Measurements from ENCODE around the gene EEPD1.
"Not testable (repeated sequence)": the region's sequence is repeated elsewhere in the genome, so short reads cannot be mapped to it uniquely, and the experiment has no call there.

Gene EEPD1

DNA sequence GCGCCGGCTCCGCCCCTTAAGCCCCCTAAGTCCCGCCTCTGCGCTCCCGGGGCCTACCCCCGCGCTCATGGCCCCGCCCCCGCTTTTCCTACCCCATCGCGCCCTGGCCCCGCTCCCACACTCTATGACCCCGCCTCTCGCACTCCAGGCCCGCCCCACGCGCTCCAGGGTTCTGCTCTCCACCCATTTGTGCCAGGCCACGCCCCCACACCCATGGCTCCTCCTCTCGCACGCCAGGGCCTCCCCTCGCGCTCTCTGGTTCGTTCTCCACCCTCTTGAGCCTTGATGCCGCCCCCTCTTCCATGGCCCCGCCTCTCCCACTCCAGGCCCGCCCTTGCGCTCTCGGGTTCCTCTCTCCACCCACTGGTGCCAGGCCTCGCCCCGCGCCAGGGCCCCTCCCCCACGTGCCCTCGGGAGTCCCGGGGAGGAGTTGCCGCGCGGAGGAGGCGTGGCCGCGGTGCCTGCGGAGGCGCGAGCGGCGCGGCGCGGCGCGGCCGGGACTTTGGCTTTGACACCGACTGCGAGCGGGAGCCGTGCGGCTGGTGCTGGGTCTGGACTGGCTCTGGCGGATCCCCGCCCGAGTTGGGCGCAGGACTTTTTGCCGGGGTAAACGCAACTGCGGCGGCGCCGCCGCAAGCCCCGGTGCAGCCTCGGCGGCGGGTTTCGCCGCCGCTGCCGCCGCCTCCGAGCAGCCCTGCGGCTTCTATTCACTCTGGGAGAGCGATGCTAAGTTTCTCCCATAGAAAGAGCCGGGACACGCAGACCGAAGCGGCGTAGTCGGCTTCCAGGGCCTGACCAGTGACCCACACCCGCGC lies at the start of gene EEPD1:
EEPD1 (plus strand) TSS at position 499 of the 815 bp plus-strand sequence. CDS start 1,071 bp downstream, outside the sequence.
- in situ Hi-C loops (cut with MboI; ENCODE audit: low pct_unique_long_range_greater_than_20kb, low sequenced_read_pairs) = no loop called here
- peak; percentile 99 for DNase-seq

DNA sequence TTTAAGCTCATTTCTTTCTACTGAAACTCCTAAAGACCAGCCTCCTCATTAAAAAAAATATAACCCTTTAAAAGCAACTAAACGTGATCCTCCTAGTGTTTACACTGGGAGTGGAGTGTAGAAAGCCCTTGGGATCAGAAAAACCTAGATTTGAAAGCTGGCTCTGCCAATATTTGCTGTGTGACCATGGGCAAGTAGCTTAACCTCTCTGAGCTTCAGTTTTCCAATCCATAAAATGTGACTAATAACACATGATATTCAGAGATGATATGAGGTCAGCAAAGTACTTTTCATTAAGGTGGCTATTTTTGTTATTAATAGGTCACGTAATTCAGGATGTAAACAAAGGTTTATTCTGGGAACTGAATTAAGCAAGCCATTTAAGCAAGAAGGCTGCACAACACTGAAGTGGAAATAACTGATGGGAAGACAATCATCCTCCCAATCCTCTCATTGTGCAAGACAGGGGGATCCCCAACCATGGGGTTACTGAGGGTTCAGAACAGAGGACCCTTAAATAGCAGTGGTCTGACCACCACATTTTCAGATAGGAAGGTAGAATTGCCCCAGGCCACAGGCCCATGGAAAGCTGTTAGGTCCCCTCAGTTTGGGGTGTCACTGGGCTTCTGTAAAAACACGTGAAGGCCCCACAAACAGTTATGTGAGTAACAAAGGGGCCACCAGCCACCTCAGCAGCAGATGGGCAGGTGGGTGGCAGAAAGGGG lies 49.1 kb upstream of the EEPD1 start:
- in situ Hi-C loops (cut with MboI; ENCODE audit: low pct_unique_long_range_greater_than_20kb, low sequenced_read_pairs) = no loop called here
- DNase-seq = no peak

DNA sequence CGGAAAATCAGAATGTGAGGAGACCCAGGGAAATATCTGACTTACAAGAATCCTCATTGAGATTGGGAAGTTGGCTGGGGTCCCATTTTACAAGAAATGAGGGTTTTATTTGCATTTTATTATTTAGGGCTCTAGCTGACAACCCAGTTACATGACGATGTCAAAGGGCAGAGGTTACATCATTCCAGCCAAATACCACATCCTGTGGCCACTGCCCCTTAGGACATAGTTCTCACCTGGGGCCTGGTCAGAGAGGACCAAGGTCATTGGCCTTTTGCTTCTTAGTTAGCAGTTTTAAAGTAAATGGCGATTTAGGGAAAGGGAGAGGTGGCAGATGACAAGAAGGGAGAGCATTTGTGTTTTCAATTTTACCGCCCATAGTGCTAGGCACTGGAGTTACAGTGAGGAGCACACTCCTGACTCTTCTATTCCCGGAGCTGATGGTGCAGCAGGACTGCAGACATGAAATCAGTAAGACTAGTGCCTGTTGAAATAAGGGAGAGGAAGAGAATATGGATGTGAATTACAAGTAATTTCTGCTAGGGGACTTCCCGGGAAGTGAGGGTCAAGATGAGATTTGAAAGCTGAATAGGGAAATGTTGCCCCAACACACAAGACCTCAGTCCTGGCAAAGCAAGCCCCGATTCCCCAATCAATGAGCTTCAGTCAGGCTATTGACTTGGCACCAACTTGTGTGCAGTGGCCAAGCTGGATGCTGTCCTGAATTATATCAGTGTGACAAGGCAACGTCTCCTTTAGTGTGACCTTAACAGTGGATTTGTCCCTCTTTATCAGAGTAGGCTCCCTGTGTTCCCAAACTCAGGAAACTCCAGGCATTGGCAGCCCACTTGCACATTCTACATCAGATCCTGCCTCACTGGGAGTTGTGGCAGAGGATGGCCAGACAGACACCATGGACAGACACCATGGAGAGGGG lies 45.8 kb upstream of the EEPD1 start:
- DNase-seq; in situ Hi-C loops (cut with MboI; ENCODE audit: low pct_unique_long_range_greater_than_20kb, low sequenced_read_pairs): not testable (repeated sequence)

DNA sequence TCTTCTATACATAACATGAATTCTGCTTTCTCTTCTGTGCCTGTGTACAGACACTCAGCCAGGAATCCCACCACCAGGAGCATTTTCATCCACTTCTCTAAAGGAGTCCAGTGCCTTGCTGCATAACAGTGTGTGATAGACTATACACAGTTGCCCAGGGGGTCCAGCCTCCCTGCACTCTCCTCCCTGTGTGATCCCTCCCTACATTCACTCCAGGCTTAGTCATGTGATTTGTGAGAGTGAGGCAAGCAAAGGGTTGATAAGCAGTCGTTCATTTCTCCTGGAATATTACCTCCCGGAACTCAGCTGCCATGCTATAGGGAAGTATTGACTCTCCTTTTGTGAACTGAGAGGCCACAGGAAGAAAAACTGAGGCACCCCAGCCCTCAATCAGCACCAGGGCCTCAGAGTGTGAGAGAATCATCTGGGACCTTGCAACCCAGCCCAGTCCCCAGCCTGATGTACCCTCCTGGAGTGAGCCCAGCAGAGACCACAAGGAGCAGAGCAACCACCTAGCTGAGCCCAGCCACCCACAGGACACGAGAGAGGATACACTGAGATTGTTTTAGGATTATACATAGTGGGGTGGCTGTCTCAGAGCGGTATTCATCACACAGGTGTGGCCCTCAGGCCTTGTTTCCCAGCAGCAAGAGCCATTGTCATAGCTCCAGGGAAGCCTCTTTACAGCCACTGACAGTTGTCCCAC lies 45.0 kb upstream of the EEPD1 start:
- in situ Hi-C loops (cut with MboI; ENCODE audit: low pct_unique_long_range_greater_than_20kb, low sequenced_read_pairs) = no loop called here
- no peak for DNase-seq

DNA sequence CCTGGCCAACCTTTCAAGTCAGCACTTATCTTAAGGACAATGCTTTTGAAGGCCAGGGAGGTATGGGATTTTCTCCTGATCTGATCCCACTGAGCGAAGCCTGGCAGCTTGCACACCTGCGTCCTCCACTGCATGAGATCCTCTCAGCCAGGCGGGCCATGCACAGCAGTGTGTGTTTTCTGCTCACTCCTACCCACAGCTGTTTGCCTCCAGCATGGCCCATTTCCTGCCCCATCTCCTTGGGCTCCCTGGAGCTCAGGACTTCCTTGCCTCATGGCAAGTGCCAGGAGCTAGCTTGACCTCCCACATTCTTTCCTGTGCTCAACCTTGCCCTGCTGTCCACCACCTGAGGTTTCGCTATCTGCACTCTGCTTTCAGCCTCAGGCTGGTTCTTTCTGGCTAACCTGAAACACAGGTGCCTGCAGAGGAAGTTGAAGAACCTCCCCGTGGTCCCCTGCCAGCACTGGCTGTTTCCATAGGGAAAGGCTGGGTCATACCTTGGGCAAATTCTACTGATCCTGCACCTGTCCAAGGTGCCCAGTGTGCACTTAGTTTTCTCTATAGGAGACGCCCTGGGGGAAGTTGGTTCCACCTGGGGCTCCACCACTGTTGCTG lies 43.9 kb upstream of the EEPD1 start:
- in situ Hi-C loops (cut with MboI; ENCODE audit: low pct_unique_long_range_greater_than_20kb, low sequenced_read_pairs) = no loop called here
- DNase-seq = no peak

DNA sequence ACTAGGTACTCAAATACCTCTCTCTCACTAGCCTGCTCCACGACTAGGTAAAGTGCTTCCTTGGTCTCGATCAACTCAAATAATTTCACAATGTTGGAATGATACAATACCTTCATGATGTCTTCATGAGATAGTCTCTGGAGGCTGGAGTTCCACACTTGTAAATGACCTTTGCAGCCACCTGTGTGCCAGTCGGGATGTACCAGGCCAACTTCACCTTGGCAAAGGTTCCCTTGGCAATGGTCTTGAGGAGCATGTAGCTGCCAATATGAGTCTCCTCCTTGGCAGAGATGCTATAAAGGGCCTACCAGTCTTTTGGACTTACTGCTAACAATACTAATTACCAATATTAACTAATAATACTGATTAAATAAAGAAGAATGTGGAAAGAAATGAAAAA lies 42.5 kb upstream of the EEPD1 start:
- in situ Hi-C loops (cut with MboI; ENCODE audit: low pct_unique_long_range_greater_than_20kb, low sequenced_read_pairs) = no loop called here
- no peak for DNase-seq

DNA sequence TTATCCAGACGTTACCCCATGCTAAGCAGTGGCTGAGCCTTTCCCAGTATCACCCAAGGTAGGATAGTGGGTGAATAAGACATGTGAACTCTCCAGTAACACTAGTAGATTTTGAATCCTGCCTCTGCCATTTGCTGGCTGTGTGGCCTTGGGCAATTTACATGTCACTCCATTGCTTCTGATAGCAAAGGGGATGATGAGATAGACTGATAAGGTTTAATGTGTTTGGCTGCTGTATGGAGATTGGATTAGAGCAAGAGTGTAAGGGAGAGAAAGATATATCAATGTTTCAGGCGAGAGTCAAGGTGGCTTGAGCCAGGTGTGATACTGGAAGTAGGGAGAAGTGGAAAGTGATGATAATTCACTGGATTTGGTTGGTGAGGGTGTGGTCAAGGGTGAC lies 40.1 kb upstream of the EEPD1 start:
- in situ Hi-C loops (cut with MboI; ENCODE audit: low pct_unique_long_range_greater_than_20kb, low sequenced_read_pairs) = no loop called here

DNA sequence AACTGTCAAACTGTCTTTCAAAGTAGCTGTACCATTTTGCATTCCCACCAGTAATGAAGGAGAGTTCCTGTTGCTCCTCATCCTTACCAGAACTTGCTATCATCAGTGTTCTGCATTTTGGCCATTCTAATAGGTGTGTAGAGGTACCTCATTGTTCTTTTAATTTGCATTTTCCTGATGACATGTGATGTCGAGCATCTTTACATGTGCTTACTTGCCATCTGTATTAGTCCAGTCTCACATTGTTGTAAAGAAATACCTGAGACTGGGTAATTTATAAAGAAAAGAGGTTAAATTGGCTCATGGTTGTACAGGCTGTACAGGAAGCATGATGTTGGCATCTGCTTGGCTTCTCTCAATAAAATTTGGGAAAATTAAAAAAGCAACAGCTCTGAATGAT lies 38.7 kb upstream of the EEPD1 start:
- no peak for DNase-seq
- in situ Hi-C loops (cut with MboI; ENCODE audit: low pct_unique_long_range_greater_than_20kb, low sequenced_read_pairs) = no loop called here

More for the DNA sequence above, 40.1 kb upstream of the EEPD1 start:
- no peak for DNase-seq

DNA sequence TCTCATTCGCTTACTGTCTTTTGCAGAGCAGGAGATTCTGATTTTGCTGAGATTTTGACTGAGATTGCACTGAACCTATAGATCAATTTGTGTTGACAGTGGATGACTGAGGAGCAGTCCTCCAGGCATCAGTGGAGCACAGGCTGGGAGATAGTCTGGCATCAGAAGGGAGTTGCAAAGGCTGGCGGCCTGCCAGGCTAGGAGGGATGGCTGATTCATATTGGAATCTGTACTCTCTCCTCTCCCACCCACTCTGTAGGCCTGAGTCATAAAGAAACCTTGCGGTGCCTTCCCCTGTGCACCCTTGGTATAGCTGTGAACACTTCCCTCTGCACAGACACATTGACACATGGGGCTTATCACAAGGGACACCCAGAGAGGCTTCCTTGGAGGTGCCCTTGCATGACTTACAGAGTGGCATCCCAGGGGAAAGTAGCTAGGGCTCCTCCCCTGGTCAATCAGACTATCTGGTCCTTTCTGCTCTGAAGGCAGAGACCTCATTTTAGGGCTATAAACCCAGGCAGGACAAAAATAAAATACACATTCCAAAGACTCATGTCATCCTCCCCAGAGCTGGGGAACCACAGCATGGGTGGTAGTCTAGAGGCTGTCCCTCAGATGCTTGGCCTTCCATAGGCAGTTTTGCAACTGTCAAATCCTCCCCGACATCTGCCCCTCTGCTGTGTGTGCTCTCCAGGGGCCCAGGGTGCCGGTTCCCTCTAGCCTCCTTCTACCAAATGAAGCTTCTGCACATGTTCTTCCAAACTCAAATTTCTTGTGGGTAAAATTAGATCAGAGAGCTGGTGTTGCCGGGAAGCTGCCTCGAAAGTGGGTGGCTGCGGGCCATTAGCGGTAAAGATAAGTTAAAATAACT lies 37.4 kb upstream of the EEPD1 start:
- peak; percentile 12 for DNase-seq
- in situ Hi-C loops (cut with MboI; ENCODE audit: low pct_unique_long_range_greater_than_20kb, low sequenced_read_pairs) = no loop called here

DNA sequence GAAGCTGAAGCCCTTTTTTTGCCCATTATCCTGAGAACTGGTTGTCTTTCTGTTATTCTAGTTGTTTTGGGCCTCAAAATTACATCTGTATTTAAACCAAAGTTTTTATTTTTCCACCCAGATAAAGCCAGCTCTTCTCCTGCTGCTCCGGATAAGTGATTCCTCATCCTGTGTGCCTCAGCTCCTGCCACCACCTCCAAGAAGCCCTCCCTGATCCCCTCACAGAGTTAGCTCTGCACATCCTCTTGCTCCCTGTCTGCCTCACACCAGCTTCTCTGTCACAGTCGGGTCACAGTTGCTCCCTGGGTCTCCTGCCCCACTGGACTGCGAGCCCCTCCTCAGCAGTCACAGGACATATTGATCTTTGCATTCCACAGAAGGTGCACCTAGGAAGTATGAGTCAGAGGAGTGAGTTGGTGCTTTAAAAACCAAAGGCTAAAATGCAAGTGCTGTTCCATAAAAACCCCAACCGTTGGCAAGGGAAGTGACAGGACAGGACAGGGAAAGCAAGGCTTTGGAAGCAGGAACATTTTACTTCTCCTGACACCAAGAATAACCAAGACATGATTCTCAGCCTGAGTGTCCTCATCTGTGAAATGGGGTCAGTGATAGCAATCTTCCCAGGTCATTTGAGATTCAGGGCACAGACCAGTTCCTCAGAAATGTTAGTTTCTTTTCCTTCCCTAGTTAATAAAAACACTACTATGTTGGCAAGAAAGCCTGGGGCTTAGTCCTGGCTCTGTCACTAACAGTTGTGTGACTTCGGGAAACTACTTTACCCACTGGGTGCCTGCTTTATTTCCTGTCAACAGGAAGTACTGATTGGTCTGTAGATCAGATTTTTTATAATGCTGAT lies 36.5 kb upstream of the EEPD1 start:
- no peak for DNase-seq
- in situ Hi-C loops (cut with MboI; ENCODE audit: low pct_unique_long_range_greater_than_20kb, low sequenced_read_pairs) = no loop called here

DNA sequence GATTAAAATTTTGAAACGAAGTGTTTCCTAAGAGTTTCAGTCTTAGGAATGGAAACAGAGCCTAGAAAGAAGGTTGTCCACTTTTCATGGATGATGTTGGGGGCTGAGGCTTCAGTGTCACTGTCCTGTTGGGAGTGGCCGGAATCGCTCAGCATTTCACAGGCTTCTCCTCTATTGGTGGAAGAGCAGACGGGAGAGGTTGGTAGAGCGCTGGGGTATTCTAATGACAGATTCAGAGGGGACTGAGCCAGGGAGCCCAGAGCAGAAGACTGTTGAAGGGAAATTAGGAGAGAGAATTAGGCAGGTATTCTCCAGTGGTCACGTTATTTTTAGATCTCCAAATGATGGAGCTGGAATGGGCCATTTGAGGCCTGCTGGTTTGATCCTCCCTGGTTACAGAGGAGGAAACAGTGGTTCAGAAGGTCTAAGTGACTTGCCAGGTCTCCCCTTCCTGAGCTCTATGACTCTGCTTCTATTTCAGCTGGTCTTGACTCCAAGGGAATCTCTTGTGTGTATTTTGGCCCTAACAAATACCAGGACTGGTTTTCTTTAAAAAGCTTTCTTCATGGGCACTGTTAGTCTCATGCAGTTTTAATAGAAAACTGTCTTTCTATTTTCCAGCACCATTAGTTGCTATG lies 35.7 kb upstream of the EEPD1 start:
- no peak for DNase-seq
- in situ Hi-C loops (cut with MboI; ENCODE audit: low pct_unique_long_range_greater_than_20kb, low sequenced_read_pairs) = no loop called here

DNA sequence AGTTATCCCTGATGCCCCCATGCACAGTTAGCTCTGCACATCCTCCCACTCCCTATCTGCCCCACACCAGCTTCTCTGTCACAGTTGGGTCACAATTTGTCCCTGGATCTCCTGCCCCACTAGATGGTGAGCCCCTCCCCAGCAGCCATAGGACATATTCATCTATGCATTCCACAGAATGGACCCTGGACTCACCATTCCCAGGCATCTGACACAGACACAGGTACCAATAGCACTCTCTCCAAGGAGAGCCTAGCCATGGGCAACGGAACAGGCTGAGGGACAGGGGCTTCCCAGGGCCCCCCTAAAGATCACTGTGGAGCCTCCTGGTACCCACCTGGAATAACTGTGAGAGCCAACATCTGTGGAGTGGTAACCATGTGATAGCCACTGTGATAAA lies 34.7 kb upstream of the EEPD1 start:
- in situ Hi-C loops (cut with MboI; ENCODE audit: low pct_unique_long_range_greater_than_20kb, low sequenced_read_pairs) = no loop called here
- no peak for DNase-seq

DNA sequence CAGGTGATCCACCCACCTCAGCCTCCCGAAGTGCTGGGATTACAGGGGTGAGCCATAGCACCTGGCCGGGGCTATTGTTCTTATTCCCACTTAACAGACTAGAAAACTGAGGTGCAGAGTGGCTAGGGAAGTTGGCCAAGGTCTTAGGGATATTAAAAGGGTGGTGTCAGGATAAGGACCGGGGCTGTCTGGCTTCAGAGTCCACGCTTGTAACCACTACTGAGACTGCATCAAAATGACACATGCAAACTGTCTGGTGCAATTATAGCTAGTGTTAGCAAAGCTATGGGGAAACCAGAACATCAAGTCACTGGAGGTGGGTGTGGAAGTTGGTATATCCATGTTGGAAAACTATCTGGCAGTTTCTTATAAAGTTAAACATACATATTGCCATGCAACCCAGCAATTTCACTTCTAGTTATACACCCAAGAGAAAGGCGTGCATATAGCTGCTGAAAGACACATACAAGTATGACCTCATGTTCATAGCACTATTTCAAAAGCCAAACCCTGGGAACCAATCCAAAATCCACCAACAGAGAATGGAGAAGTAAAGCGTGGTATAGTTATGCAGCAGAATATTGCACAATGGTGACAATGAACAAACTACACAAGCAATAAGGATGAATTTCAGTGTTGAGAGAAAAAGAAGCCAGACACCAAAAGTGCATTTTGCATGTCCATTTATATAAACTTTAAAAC lies 33.9 kb upstream of the EEPD1 start:
- in situ Hi-C loops (cut with MboI; ENCODE audit: low pct_unique_long_range_greater_than_20kb, low sequenced_read_pairs) = no loop called here
- DNase-seq = peak; percentile 90

DNA sequence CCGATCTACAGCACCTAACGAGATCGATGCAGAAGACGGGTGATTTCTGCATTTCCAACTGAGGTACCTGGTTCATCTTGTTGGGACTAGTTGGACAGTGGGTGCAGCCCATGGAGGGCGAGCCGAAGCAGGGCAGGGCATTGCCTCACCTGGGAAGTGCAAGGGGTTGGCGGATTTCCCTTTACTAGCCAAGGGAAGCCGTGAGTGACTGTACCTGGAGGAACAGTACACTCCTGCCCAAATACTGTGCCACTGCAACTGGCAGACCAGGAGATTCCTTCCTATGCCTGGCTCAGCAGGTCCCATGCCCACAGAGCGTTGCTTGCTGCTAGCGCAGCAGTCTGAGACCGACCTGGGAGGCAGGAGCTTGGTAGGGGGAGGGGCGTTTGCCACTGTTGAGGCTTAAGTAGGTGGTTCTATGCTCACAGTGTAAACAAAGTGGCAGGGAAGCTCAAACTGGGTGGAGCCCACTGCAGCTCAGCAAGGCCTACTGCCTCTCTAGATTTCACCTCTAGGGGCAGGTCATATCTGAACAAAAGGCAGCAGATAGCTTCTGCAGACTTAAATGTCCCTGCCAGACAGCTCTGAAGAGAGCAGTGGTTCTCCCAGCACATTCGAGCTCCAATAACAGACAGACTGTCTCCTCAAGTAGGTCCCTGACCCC lies 32.9 kb upstream of the EEPD1 start:
- in situ Hi-C loops (cut with MboI; ENCODE audit: low pct_unique_long_range_greater_than_20kb, low sequenced_read_pairs); DNase-seq: not testable (repeated sequence)

DNA sequence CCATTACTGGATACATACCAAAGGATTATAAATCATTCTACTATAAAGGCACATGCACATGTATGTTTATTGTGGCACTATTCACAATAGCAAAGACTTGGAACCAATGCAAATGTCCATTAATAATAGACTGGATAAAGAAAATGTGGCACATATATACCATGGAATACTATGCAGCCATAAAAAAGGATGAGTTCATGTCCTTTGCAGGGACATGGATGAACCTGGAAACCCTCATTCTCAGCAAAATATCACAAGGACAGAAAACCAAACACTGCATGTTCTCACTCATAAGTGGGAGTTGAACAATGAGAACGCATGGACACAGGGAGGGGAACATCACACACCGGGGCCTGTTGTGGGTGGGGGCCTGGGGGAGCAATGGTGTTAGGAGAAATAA lies 27.4 kb upstream of the EEPD1 start:
- DNase-seq; in situ Hi-C loops (cut with MboI; ENCODE audit: low pct_unique_long_range_greater_than_20kb, low sequenced_read_pairs): not testable (repeated sequence)
